SK-N-MC (cell line): ENCODE results near the gene CCDC51.
A peak's percentile ranks its signal among the peaks of the same experiment; 100 is the strongest.
"Not testable (repeated sequence)": the region's sequence is repeated elsewhere in the genome, so short reads cannot be mapped to it uniquely, and the experiment has no call there.

Source experiments
- DNase-seq: peaks from one replicate; pipeline ENCODE4 v3.0.0-alpha.2; 2011; ENCODE audit warnings: low read depth, low spot score
- H3K27ac ChIP-seq: fragments of 200-600 bp; sonication (generic); 2 replicates; pipeline ENCODE4 v1.5.1; 2016; ENCODE audit warnings: mixed run types
- H3K36me3 ChIP-seq: fragments of 200-600 bp; sonication (generic); 2 replicates; pipeline ENCODE4 v1.6.1; 2017; ENCODE audit warnings: antibody characterized with exemption, low read length, mixed read lengths; ENCODE audit not compliant: insufficient read depth
- H3K4me3 ChIP-seq: fragments of 200-600 bp; sonication (generic); 2 replicates; pipeline ENCODE4 v1.5.1; 2016
- H3K9ac ChIP-seq: fragments of 200-600 bp; sonication (generic); 2 replicates; pipeline ENCODE4 v1.8.0; 2017; ENCODE audit warnings: mixed run types, mixed read lengths; ENCODE audit not compliant: insufficient read length
- H3K9me3 ChIP-seq: fragments of 200-600 bp; sonication (generic); 2 replicates; pipeline ENCODE4 v1.6.1; 2017; ENCODE audit warnings: low read depth, mild to moderate bottlenecking, antibody characterized with exemption, low read length, moderate library complexity, mixed read lengths
- EZH2 ChIP-seq: fragments of 200-600 bp; sonication (generic); IDR thresholded peaks from one replicate; pipeline ENCODE4 v1.6.1; 2017; ENCODE audit warnings: antibody characterized with exemption
- FOXP2 ChIP-seq: optimal IDR thresholded peaks from 2 replicates; pipeline ENCODE3; 2011; ENCODE audit warnings: mild to moderate bottlenecking, moderate library complexity; ENCODE audit not compliant: insufficient read depth; ENCODE audit errors: extremely low read length, control extremely low read depth
- POLR2AphosphoS5 ChIP-seq: IDR thresholded peaks from 2 replicates; pipeline ENCODE4 v1.6.1; 2012; ENCODE audit warnings: mild to moderate bottlenecking, low read depth, low read length, borderline replicate concordance

Gene CCDC51

GRCh38 chr3:48467110-48467454 lies 27.2 kb upstream of the CCDC51 start:
- no peaks in the 10 kb centered on the region for H3K36me3 ChIP-seq
- TF ChIP-seq FOXP2 (no peak), POLR2AphosphoS5 (0 out of 2 replicates have a peak, but pooled peaks have one; percentile 11), EZH2 (no peak)
- H3K9ac ChIP-seq = no peak overlapping the region
- H3K9me3 ChIP-seq = no peaks in the 10 kb centered on the region
- H3K27ac ChIP-seq = no peak overlapping the region
- H3K4me3 ChIP-seq = no peak overlapping the region
- DNase-seq = no peak

DNA sequence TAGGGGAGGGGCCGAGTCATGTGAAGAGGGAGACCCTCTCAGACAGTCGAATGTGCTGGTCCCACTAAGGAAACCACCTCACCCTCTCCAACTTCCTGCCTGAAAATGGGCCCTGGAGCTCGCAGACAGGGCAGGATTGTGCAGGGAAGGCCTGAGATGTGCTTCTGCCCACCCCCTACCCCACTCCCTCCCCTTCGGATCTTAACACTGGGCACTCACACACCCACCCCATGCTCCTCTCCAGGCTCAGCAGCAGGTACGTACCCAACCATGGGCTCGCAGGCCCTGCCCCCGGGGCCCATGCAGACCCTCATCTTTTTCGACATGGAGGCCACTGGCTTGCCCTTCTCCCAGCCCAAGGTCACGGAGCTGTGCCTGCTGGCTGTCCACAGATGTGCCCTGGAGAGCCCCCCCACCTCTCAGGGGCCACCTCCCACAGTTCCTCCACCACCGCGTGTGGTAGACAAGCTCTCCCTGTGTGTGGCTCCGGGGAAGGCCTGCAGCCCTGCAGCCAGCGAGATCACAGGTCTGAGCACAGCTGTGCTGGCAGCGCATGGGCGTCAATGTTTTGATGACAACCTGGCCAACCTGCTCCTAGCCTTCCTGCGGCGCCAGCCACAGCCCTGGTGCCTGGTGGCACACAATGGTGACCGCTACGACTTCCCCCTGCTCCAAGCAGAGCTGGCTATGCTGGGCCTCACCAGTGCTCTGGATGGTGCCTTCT lies 26.6 kb upstream of the CCDC51 start:
- Histone ChIP-seq H3K4me3 (no peak overlapping the region), H3K27ac (no peak overlapping the region), H3K9ac (no peak overlapping the region), H3K9me3 (no peaks in the 10 kb centered on the region), H3K36me3 (no peaks in the 10 kb centered on the region)
- TF ChIP-seq POLR2AphosphoS5 (no peak), EZH2 (no peak), FOXP2 (no peak)
- DNase-seq = no peak

GRCh38 chr3:48465531-48466378 lies 25.8 kb upstream of the CCDC51 start:
- no peaks in the 10 kb centered on the region; the same call in 1 of the 2 replicates for H3K36me3 ChIP-seq
- no peaks in the 10 kb centered on the region for H3K9me3 ChIP-seq
- no peak for DNase-seq
- TF ChIP-seq EZH2 (no peak), FOXP2 (no peak), POLR2AphosphoS5 (no peak; the same call in 1 of the 2 replicates)
- no peak overlapping the region for H3K4me3 ChIP-seq
- no peak overlapping the region for H3K27ac ChIP-seq
- no peak overlapping the region for H3K9ac ChIP-seq

GRCh38 chr3:48465237-48465530 lies 25.3 kb upstream of the CCDC51 start:
- Histone ChIP-seq H3K27ac (no peak overlapping the region), H3K36me3 (no peaks in the 10 kb centered on the region; the same call in 1 of the 2 replicates), H3K9me3 (no peaks in the 10 kb centered on the region), H3K4me3 (no peak overlapping the region), H3K9ac (no peak overlapping the region)
- no peak for DNase-seq
- TF ChIP-seq EZH2 (no peak), FOXP2 (no peak), POLR2AphosphoS5 (no peak)

DNA sequence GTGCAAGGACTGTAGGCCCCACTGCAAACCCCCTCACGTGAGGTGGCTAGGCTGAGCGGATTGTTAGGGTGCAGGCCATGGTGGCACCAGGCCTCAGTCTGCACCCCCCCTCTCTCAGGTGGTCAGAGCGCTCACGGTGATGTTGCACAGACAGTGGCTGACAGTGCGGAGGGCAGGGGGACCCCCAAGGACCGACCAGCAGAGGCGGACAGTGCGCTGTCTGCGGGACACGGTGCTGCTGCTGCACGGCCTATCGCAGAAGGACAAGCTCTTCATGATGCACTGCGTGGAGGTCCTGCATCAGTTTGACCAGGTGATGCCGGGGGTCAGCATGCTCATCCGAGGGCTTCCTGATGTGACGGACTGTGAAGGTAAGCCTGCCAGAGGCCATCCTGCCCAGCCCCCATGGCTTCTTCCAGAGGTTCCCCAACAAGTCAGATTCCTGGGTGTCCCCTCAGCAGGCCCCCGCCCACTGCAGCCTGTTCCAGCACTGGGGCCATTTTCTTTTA lies 24.8 kb upstream of the CCDC51 start:
- Histone ChIP-seq H3K36me3 (no peaks in the 10 kb centered on the region; the same call in 1 of the 2 replicates), H3K27ac (no peak overlapping the region), H3K9ac (no peak overlapping the region), H3K4me3 (no peak overlapping the region), H3K9me3 (no peaks in the 10 kb centered on the region)
- no peak for TF ChIP-seq FOXP2
- TF ChIP-seq POLR2AphosphoS5 = no peak
- no peak for TF ChIP-seq EZH2
- no peak for DNase-seq

GRCh38 chr3:48463703-48464102 lies 23.8 kb upstream of the CCDC51 start:
- Histone ChIP-seq H3K36me3 (no peaks in the 10 kb centered on the region; the same call in 1 of the 2 replicates), H3K4me3 (no peak overlapping the region), H3K9me3 (no peaks in the 10 kb centered on the region), H3K27ac (no peak overlapping the region), H3K9ac (no peak overlapping the region)
- no peak for DNase-seq
- TF ChIP-seq EZH2 (no peak), POLR2AphosphoS5 (no peak)

DNA sequence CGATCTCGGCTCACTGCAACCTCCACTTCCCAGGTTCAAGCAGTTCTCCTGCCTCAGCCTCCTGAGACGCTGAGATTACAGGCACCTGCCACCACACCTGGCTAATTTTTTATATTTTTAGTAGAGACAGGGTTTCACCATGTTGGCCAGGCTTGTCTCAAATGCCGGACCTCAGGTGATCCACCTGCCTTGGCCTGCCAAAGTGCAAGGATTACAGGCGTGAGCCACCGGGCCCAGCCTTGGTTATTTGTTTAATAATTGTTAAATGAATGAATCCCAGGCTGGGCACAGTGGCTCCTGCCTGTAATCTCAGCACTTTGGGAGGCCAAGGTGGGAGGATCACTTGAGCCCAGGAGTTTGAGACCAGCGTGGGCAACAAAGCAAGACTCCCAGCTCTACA lies 21.8 kb upstream of the CCDC51 start:
- H3K9ac ChIP-seq, H3K36me3 ChIP-seq, DNase-seq: not testable (repeated sequence)

DNA sequence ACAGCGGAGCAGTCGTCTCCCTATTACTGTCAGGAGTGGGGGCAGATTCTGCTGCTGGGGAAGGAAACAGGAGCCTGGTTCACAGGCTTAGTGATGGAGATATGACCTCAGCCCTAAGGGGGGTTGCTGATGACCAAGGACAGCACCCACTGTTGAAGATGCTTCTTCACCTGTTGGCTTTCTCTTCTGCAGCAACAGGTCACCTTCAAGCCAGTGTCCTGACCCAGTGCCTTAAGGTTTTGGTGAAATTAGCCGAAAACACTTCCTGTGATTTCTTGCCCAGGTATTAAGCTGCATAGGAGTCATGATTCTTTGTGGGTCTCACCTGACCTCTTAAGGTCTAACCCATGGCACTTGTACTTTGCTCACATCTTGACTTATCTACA lies 20.6 kb upstream of the CCDC51 start:
- TF ChIP-seq EZH2 (no peak), POLR2AphosphoS5 (no peak), FOXP2 (no peak)
- peaks cover 4% of the 10 kb centered on the region; the same call in 1 of the 2 replicates for H3K36me3 ChIP-seq
- no peaks in the 10 kb centered on the region for H3K9me3 ChIP-seq
- no peak for DNase-seq
- no peak overlapping the region for H3K4me3 ChIP-seq
- H3K9ac ChIP-seq = no peak overlapping the region
- H3K27ac ChIP-seq = no peak overlapping the region

More for the DNA sequence above, 21.8 kb upstream of the CCDC51 start:
- not testable (repeated sequence) for H3K4me3 ChIP-seq, H3K27ac ChIP-seq, H3K9me3 ChIP-seq

- TF ChIP-seq POLR2AphosphoS5 = no peak
- TF ChIP-seq FOXP2 = no peak
- no peak for TF ChIP-seq EZH2
- no peak for DNase-seq
These were observed 20.0 kb upstream of the CCDC51 start for GRCh38 chr3:48459773-48460516.

More at GRCh38 chr3:48459773-48460516, 20.0 kb upstream of the CCDC51 start:
- Histone ChIP-seq H3K9ac (no peak overlapping the region), H3K27ac (no peak overlapping the region), H3K9me3 (no peaks in the 10 kb centered on the region), H3K36me3 (peaks cover 4% of the 10 kb centered on the region; the same call in 1 of the 2 replicates), H3K4me3 (no peak overlapping the region)
